ENCODE measurements around the gene GDF10.

GDF10 gene

DNA sequence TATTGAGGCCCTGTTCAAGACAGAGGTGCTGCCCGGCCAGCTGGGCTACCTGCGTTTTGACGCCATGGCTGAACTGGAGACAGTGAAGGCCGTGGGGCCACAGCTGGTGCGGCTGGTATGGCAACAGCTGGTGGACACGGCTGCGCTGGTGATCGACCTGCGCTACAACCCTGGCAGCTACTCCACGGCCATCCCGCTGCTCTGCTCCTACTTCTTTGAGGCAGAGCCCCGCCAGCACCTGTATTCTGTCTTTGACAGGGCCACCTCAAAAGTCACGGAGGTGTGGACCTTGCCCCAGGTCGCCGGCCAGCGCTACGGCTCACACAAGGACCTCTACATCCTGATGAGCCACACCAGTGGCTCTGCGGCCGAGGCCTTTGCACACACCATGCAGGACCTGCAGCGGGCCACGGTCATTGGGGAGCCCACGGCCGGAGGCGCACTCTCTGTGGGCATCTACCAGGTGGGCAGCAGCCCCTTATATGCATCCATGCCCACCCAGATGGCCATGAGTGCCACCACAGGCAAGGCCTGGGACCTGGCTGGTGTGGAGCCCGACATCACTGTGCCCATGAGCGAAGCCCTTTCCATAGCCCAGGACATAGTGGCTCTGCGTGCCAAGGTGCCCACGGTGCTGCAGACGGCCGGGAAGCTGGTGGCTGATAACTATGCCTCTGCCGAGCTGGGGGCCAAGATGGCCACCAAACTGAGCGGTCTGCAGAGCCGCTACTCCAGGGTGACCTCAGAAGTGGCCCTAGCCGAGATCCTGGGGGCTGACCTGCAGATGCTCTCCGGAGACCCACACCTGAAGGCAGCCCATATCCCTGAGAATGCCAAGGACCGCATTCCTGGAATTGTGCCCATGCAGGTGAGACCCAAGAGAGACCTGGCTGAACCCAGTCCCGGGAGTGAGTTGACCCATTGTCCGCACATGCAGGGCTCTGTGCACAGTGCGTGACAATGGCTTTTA lies 51.0 kb downstream of the GDF10 start:
- no peak for DNase-seq (ENCODE audit: low spot score)
- FAIRE-seq, result no peak

DNA sequence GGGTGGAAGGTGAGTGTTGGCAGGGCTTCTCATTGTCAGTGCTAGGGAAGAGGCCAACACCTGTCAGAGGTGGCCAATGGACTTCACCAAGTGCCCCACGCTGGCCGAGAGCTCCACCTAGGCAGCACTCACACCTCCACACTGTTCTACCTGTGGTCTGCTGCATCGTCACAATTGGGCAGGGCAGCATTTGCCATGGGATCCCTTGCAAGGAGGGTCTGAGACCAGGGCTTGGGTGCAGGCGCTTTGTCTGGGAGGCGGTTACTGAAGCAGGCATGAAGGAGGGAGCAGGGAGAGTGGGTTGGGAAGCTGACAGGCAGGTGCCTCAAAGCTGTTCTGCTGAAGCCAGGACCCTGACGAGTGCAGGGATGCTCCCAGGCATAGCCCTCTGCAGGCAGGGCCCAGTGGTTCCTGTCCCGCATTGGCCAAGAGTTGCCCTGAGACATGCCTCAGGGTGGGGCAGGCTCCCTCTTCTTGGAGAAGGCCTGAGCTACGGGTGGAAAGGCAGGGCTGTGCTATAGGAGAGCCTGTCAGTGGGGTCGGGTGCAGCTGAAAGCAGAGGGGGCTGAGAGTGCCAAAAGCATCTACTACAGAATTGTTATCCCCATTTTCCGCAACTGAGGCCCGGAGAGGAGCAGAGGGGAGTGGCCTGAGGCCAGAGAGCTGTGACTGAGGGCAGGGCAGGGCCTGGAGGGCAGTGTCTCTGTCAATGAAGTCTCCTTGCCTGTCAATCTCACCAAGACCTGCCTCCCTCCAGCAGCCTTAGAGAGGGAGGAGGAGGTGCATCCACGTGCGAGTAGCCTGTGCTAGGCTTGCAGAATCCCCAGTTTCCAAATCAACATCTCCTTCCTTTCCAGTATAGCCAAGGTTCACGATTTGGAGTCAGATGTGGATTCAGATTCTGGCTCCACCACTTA lies 52.2 kb downstream of the GDF10 start:
- FAIRE-seq, result no peak

GRCh38 chr10:47353351-47353750 lies 53.4 kb downstream of the GDF10 start:
- no peak for FAIRE-seq
- DNase-seq (ENCODE audit: low spot score), result no peak

More for the DNA sequence above, 52.2 kb downstream of the GDF10 start:
- no peak for DNase-seq (ENCODE audit: low spot score)

DNA sequence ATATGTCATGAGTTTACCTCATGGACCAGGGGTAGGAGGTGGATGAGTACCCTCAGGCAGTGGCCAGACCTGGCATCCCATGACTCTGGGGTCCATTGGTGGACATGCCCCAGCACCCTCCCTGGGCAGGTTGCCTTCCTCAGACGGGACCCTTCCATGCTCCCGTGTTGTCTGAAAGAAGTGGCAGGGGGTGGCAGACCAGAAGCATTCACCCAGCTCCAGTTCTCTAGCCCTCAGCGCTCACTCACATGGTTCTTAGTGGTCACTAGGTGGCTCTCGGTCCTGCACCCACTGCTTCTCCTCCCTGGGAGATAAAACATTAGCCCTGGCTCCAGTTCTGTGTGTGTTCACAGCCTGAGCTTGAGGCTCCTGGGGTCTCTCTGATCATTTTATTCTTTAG lies 54.2 kb downstream of the GDF10 start:
- no peak for FAIRE-seq
- peak; percentile 16 for DNase-seq (ENCODE audit: low spot score)

GRCh38 chr10:47354900-47355299 lies 54.9 kb downstream of the GDF10 start:
- DNase-seq (ENCODE audit: low spot score), result no peak
- FAIRE-seq, result no peak

- no peak for FAIRE-seq
- DNase-seq (ENCODE audit: low spot score), result no peak
These were observed 56.7 kb downstream of the GDF10 start for GRCh38 chr10:47356708-47357107.

- no peak for FAIRE-seq
These were observed 57.2 kb downstream of the GDF10 start for GRCh38 chr10:47357131-47357582.

GRCh38 chr10:47357911-47358310 lies 57.9 kb downstream of the GDF10 start:
- FAIRE-seq (no peak), DNase-seq (ENCODE audit: low spot score) (no peak)

More at GRCh38 chr10:47357131-47357582, 57.2 kb downstream of the GDF10 start:
- DNase-seq (ENCODE audit: low spot score), result no peak

DNA sequence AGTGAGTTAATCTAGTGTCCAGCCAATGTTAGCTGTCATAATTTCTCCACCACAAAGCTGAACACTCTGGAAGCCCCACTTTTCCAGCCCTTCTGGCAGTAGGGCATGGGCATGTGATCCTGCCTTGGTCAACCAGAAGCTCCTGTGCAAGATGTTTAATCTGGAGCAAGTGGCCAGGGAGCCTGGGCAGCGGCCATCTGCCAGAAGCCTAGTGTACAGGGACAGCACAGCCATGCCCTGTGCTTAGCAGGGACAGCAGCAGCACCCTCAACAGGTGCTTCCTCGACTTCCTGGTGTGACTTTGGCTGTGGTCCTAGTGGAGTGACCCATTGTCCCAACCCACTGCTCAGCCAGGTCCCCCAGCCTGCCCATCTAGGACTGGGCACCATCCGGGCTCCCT lies 58.5 kb downstream of the GDF10 start:
- FAIRE-seq, result no peak
- DNase-seq (ENCODE audit: low spot score), result no peak

DNA sequence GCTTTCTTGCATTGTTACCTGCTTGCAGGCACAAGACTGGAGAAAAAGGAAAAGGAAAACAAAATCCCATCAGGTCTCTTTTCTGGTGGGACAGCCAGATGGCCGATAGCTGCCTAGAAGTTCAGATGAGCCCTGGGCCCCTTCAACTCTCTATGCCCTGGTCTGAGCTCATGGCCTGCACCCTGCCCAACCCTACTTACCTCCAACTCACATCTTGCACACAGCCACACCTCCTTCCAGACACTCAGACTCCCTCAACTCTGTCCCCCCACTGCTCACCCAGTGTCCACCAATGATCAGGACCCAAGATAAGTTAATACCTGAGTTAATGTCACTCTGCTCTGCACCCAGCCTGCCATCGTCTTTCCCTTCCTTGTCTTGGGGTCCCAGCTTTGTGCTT lies 59.1 kb downstream of the GDF10 start:
- DNase-seq (ENCODE audit: low spot score) (no peak), FAIRE-seq (no peak)

DNA sequence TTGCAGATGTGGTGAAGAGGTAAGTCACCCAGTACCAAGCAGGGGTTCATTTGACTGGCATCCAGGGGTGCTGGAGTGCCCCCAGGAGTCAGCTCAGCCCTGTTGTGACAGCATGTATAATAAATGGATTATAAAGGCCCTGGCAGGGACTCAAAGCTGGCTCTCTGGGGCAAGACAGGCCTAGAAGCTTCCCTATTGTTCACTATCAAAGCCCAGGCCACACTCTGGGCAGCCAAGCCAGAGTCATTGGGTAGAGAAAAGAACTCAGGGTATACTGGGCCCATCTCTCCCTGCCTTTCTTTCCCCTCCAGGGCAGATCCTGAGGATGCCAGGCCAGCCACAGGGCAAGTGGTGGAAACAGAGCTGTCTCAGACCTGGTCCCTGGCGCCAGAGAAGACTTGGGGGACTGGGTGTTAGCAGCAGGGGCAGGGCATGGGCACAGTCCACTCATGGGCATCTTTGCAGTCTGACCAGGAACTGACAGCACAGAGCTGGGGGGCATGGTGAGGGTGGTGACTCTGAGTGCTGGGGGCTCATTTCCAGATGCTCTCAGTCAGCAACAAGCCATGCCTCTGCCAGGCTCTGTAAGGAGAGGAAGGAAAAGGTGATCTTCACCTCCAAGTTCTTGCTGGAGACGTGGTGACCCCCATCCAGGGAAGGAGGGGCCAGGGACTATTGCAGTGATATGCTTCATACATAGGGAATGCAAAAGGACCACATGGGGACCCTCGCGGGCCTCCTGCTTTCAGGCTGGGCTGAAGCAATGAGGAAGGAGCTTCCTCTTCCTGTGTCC lies 59.8 kb downstream of the GDF10 start:
- DNase-seq (ENCODE audit: low spot score) (no peak), FAIRE-seq (no peak)

DNA sequence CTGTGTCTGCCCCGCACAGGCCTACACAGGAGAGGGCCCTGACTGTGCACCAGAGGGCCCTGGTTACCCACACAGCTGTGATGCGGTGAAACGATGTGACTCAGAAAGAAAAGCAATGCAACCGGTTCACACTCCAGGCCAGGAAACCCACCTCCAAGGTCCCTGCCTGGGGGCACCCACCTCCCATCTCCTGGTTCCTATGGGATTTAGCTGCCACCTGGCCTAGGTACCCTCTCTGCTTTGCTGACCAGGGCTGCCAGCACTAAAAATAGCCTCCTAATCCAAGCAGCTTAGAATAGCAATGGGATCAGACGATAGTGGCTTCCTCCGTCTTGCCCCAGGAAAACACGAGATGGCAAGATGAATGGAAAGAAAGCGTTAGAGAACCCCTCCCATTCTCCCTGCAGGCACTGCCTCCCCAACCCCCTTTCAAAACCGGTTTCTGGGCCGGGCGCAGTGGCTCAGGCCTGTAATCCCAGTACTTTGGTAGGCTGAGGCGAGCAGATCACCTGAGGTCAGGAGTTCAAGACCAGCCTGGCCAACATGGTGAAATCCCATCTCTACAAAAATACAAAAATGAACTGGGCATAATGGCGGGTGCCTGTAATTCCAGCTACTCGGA lies 60.5 kb downstream of the GDF10 start:
- FAIRE-seq, result no peak
- no peak for DNase-seq (ENCODE audit: low spot score)

DNA sequence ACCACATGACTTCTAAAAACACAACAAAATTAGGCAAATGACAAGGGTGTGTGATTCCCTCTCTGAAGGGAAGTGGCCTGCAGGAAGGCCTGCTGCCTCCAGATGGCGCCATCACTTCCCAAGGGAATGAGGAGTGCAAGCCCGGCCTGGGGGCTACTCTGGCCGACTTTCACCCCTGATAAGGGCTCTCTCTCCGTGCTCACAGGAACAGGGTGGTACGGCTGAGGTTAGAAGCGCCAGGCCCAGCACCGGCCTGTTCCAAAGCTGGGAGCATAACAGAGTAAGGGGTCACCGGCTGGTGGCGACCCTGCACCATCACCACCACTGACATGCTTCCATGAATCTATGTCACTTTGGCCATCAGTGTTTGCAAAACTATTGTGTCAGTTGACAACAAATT lies 61.3 kb downstream of the GDF10 start:
- DNase-seq (ENCODE audit: low spot score), result no peak
- FAIRE-seq, result no peak

DNA sequence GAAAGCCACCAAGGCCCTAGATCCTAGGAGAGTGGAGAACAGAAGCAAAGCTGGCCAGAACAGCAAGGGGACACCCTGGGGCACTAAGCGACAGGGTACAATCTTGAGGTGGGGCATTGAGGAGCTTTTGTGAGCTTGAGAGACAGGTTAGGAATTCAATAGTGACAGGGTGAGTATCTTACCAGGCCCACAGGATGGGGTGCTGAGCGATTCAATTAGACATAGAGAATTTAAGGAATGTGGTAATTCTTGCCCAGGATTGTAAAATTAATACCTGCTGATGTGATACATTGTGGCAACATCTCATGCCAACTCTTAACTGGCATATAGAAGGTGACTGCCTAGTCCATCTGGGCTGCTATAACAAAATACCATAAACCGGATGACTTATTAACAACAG lies 62.2 kb downstream of the GDF10 start:
- FAIRE-seq (no peak), DNase-seq (ENCODE audit: low spot score) (no peak)
